Stimulated activated CD8-positive, alpha-beta memory T cell treated with anti-CD3 and anti-CD28 coated beads, Interleukin-7, amount 100 ng/mL, for 4 hours (primary cell): ENCODE results near the gene ARHGAP22.

Experiments
- DNase-seq, 2 donors: peaks; one replicate each; pipeline ENCODE4 v3.0.0-alpha.2; 2020; ENCODE audit warnings: low read depth in 2 of 2

Gene ARHGAP22

GRCh38 chr10:48552946-48553564 lies 51.8 kb downstream of the ARHGAP22 start:
- no peak for DNase-seq

- no peak for DNase-seq
These were observed 52.8 kb downstream of the ARHGAP22 start for GRCh38 chr10:48551861-48552591.

GRCh38 chr10:48550977-48551376 lies 53.9 kb downstream of the ARHGAP22 start:
- no peak for DNase-seq

- no peak for DNase-seq
These were observed 54.7 kb downstream of the ARHGAP22 start for GRCh38 chr10:48550071-48550691.

GRCh38 chr10:48549236-48549635 lies 55.6 kb downstream of the ARHGAP22 start:
- DNase-seq = no peak

- no peak for DNase-seq
These were observed 56.2 kb downstream of the ARHGAP22 start for GRCh38 chr10:48548531-48549135.

GRCh38 chr10:48547981-48548380 lies 56.9 kb downstream of the ARHGAP22 start:
- no peak for DNase-seq

- no peak for DNase-seq
These were observed 57.6 kb downstream of the ARHGAP22 start for GRCh38 chr10:48547061-48547895.

- DNase-seq = no peak
These were observed 59.3 kb downstream of the ARHGAP22 start for GRCh38 chr10:48545462-48546145.

- no peak for DNase-seq
These were observed 61.6 kb downstream of the ARHGAP22 start for GRCh38 chr10:48543182-48543844.

- no peak for DNase-seq
These were observed 62.2 kb downstream of the ARHGAP22 start for GRCh38 chr10:48542471-48543181.

GRCh38 chr10:48541144-48541795 lies 63.6 kb downstream of the ARHGAP22 start:
- no peak for DNase-seq

- no peak for DNase-seq
These were observed 66.3 kb downstream of the ARHGAP22 start for GRCh38 chr10:48538611-48539010.

GRCh38 chr10:48536916-48537890 lies 67.7 kb downstream of the ARHGAP22 start:
- DNase-seq = no peak

GRCh38 chr10:48536156-48536500 lies 68.7 kb downstream of the ARHGAP22 start:
- DNase-seq = no peak

GRCh38 chr10:48535416-48536155 lies 69.3 kb downstream of the ARHGAP22 start:
- no peak for DNase-seq

- no peak for DNase-seq
These were observed 70.7 kb downstream of the ARHGAP22 start for GRCh38 chr10:48533951-48534720.
